Measurements from ENCODE around the gene SVOP.

SVOP gene

DNA sequence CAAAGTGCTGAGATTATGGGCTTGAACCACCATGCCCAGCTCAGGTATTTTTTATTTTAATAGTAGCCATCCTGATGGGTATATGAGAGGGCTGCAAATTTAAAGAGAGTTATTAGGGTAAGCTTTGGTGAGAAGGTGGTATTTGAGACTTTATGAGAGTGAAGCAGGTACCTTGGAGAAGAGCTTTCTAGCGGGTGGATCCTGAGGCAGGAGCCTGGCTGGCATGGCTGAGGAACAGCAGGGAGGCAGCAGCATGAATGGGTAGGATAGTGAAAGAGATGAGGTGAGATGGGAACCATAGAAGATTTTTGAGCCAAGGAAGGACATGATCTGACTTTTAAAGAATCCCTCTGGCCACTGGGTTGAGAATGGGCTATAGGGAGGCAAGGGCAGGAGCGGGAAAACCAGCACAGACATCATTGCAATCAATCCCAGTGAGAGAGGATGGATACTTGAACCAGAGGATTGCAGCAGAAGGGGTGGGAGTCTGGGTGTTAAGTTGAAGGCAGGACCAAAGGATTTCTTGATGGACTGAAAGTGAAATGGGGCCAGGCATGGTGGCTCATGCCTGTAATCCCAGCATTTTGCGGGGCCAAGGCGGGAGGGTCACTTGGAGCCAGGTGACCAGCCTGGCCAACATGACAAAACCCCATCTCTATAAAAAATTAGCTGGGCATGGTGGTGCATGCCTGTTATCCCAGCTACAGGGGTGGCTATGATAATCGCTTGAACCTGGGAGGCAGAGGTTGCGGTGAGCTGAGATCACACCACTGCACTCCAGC, 5.7 kb downstream of the SVOP start:
- TF ChIP-seq, protein P1, sequence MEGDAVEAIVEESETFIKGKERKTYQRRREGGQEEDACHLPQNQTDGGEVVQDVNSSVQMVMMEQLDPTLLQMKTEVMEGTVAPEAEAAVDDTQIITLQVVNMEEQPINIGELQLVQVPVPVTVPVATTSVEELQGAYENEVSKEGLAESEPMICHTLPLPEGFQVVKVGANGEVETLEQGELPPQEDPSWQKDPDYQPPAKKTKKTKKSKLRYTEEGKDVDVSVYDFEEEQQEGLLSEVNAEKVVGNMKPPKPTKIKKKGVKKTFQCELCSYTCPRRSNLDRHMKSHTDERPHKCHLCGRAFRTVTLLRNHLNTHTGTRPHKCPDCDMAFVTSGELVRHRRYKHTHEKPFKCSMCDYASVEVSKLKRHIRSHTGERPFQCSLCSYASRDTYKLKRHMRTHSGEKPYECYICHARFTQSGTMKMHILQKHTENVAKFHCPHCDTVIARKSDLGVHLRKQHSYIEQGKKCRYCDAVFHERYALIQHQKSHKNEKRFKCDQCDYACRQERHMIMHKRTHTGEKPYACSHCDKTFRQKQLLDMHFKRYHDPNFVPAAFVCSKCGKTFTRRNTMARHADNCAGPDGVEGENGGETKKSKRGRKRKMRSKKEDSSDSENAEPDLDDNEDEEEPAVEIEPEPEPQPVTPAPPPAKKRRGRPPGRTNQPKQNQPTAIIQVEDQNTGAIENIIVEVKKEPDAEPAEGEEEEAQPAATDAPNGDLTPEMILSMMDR (conservative IDR thresholded peaks at IDR 0.05; ENCODE audit: low read depth, low read length), result no peak

DNA sequence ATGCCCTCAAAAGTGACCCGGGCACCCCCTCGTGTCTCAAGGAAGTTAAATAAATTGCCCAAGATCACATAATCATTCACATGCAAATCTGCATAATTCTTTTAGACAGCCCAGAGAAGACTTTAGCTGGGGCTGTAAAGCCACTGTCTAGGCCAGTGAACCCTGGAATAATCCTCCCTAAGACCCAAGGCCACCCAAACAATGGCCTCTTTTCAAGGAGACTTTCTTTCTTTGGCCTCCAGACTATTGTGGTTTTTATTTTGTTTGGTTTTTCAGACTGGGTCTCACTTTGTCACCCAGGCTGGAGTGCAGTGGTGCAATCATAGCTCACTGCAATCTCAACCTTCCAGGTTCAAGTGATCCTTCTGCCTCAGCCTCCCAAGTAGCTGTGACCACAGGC, 10.6 kb downstream of the SVOP start:
- H3K36me3 ChIP-seq (ENCODE audit: insufficient read depth), result no peaks in the 10 kb centered on the region
- no peaks in the 10 kb centered on the region for H3K27me3 ChIP-seq (ENCODE audit: insufficient read depth, low read depth)
- no peaks in the 10 kb centered on the region for H4K20me1 ChIP-seq (ENCODE audit: insufficient read depth)
- H3K4me1 ChIP-seq (ENCODE audit: low read depth, poor library complexity, severe bottlenecking), result no peaks in the 10 kb centered on the region
- no peaks in the 10 kb centered on the region for H3K79me2 ChIP-seq (ENCODE audit: insufficient read depth, low read depth)
- H3K4me3 ChIP-seq (IDR thresholded peaks at IDR 0.05; ENCODE audit: insufficient read depth, low read depth, low read length), result no peak overlapping the region
- H3K9ac ChIP-seq, result no peak overlapping the region
- H3K27ac ChIP-seq, result no peak overlapping the region
- TF ChIP-seq, protein P1 (conservative IDR thresholded peaks at IDR 0.05; ENCODE audit: low read depth, low read length), result no peak
- H3K4me2 ChIP-seq, result no peak overlapping the region
- H2AFZ ChIP-seq (ENCODE audit: low read depth), result no peak overlapping the region

More for the DNA sequence above, 5.7 kb downstream of the SVOP start:
- Histone ChIP-seq H3K4me1 (ENCODE audit: low read depth, poor library complexity, severe bottlenecking) (no peaks in the 10 kb centered on the region), H3K9ac (no peak overlapping the region), H4K20me1 (ENCODE audit: insufficient read depth) (no peaks in the 10 kb centered on the region), H3K36me3 (ENCODE audit: insufficient read depth) (no peaks in the 10 kb centered on the region), H3K27ac (no peak overlapping the region), H3K27me3 (ENCODE audit: insufficient read depth, low read depth) (no peaks in the 10 kb centered on the region), H3K4me3 (IDR thresholded peaks at IDR 0.05; ENCODE audit: insufficient read depth, low read depth, low read length) (no peak overlapping the region), H3K79me2 (ENCODE audit: insufficient read depth, low read depth) (no peaks in the 10 kb centered on the region), H2AFZ (ENCODE audit: low read depth) (no peak overlapping the region), H3K4me2 (no peak overlapping the region)

DNA sequence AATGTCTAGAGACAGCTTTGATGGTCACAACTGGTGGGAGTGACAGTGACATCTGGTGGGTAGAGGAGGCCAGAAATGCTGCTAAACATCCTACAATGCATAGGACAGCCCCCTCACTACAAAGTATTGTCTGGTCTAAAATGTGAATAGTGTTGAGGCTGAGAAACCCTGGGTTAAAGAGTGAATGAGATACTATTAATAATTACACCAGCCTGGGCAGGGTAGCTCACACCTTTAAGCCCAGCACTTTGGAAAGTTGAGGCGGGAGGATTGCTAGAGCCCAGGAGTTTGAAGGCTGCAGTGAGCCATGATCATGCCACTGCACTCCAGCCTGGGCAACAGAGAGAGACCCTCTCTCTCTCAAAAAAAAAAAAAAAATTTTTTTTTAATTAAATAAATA, 11.1 kb downstream of the SVOP start:
- H3K4me2 ChIP-seq, result no peak overlapping the region
- H3K27me3 ChIP-seq (ENCODE audit: insufficient read depth, low read depth), result no peaks in the 10 kb centered on the region

DNA sequence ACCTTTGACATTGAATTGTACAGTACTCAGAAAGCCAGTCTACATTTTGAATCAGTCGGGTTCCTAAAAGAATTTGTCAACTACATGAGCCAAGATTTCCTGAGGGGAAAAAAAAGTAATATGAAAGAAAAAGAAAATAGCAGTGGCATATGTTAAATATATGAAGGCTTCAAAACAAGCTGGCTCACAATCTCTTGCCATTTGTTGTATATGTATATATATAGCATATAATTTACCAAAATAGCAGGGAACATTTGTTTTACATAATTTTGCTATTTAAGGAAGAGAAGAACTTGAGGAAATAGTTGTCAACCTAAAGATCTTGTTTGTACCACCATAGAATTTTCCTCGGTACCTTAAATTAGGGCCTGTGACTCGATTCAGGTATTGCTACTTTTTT, 16.9 kb downstream of the SVOP start:
- H3K36me3 ChIP-seq (ENCODE audit: insufficient read depth), result no peaks in the 10 kb centered on the region
- H2AFZ ChIP-seq (ENCODE audit: low read depth), result no peak overlapping the region
- H3K4me2 ChIP-seq, result no peak overlapping the region
- H3K79me2 ChIP-seq (ENCODE audit: insufficient read depth, low read depth), result no peaks in the 10 kb centered on the region
- TF ChIP-seq, protein P1 (conservative IDR thresholded peaks at IDR 0.05; ENCODE audit: low read depth, low read length), result no peak
- no peak overlapping the region for H3K9ac ChIP-seq
- H4K20me1 ChIP-seq (ENCODE audit: insufficient read depth), result no peaks in the 10 kb centered on the region
- no peak overlapping the region for H3K4me3 ChIP-seq (IDR thresholded peaks at IDR 0.05; ENCODE audit: insufficient read depth, low read depth, low read length)
- no peak overlapping the region for H3K27ac ChIP-seq
- no peaks in the 10 kb centered on the region for H3K27me3 ChIP-seq (ENCODE audit: insufficient read depth, low read depth)
- no peaks in the 10 kb centered on the region for H3K4me1 ChIP-seq (ENCODE audit: low read depth, poor library complexity, severe bottlenecking)

More for the DNA sequence above, 11.1 kb downstream of the SVOP start:
- Histone ChIP-seq H3K79me2 (ENCODE audit: insufficient read depth, low read depth) (no peaks in the 10 kb centered on the region), H4K20me1 (ENCODE audit: insufficient read depth) (no peaks in the 10 kb centered on the region), H3K9ac (no peak overlapping the region), H3K27ac (no peak overlapping the region), H3K4me1 (ENCODE audit: low read depth, poor library complexity, severe bottlenecking) (no peaks in the 10 kb centered on the region), H3K4me3 (IDR thresholded peaks at IDR 0.05; ENCODE audit: insufficient read depth, low read depth, low read length) (no peak overlapping the region), H3K36me3 (ENCODE audit: insufficient read depth) (no peaks in the 10 kb centered on the region), H2AFZ (ENCODE audit: low read depth) (no peak overlapping the region)
- TF ChIP-seq, protein P1 (conservative IDR thresholded peaks at IDR 0.05; ENCODE audit: low read depth, low read length), result no peak
